ENCODE results near the gene CLDN24. TPM values are rescaled to one million over a fixed set of nuclear protein-coding genes. Genes with fewer than 3 reads are reported as not detected.
A peak's percentile ranks its signal among the peaks of the same experiment; 100 is the strongest.

Gene CLDN24
- polyA plus RNA-seq, 10 donors = not detected

- no peak for DNase-seq
These were observed 710 bp downstream of the CLDN24 start for GRCh38 chr4:183321516-183321915.

- DNase-seq = no peak
These were observed 1.1 kb downstream of the CLDN24 start for GRCh38 chr4:183321079-183321478.

DNA sequence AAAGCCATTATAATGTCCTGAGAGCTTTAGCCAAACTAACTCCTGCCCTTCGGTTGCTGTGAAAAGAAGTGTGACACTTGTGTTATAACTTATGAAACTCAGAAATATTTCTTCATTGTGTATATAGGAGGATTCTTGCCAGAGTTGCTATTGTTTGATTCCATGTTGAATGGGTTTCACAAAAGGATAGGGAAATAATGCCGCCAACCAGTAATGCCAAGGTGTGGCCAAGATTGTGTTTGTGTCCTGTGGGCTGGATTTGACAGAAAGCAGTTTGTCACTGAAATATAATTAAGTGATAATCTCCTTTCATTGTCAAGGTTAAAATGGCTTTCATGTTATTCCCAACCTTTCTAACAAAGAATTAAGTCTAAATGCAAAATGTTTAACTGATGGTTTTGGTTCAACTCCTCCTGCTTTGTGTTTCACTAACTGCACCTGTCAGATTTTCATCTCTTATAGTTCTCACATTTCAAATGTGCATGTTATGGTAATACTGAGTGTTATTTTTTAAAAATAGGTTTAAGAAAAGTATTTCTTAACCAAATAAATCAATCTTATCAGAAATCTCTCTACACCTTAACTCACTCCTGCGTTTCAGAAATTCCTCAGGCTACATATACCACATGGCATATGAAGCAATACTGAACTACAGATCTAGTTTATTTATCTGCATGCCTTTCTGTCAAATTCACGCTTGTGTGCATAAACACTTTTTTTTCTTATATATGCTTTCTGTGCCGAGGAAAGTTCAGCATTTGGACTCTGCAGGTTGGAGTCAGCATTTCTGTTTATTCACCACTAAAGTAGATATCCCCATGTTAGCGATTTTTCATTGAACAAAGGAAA lies 1.8 kb downstream of the CLDN24 start, which contains the start of gene CLDN22:
Gene CLDN22 (minus strand): TSS at position 66 of the 849 bp plus-strand sequence. CDS start 58 bp downstream, at position 8.
- DNase-seq = no peak

GRCh38 chr4:183318656-183319055 lies 3.6 kb downstream of the CLDN24 start:
- DNase-seq = no peak

- DNase-seq = no peak
These were observed 7.4 kb downstream of the CLDN24 start for GRCh38 chr4:183314806-183315205.

DNA sequence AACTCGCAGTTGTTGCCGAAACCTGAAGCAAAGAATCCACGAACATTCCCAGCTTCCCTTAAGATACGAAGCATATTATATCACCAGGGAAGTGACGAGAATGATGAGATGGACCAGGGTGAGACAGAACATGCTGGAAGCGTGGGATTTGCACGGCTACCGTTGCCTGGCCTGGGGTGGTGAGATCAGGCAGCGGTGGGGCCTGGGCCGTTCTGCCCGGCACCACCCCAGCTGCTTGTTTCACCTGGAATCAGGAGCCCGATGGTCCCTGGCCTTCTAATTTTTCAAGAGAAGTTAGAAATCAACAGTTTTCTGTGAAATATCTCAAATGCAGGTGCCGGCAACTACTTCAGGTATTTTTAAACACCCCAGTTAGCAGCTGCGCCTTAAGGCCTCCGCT lies 7.9 kb downstream of the CLDN24 start:
- DNase-seq = no peak

DNA sequence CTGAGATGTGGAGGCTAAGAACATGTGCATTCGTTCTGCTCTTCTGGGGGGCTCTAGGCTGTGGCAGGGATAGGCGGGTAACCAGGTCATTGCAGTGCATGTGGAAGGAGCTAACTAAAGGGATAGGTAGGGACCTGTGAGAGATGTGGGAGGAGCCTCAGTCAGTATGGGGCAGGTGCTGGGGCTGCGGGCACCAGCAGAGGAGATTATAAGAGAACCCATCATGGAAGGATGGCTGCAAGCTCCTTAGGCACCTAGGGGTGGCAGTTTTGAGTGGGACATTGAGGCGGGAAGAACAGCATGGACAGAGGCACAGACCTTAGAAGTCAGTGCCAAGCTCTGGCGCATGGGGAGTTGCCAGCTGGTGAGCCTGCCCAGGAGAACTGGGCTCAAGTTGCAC lies 9.4 kb downstream of the CLDN24 start:
- no peak for DNase-seq

DNA sequence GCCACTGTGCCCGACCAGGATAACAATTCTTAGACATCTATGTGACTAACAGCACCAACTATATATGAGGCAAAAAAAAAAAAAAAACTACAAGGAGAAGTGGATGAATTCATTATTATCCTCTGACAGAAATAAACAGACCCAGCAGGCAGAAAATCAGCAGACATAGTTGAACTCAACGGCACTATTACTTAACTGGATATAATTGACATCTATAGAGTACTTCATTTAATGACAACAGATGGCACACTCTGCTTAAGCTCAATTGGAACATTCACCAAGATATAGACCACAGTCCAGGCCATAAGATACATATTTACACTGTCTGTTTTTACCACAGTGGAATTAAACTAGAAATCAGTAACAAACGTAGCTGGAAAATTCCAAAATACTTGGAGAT lies 15.4 kb downstream of the CLDN24 start:
- DNase-seq = no peak

- DNase-seq = no peak
These were observed 17.7 kb downstream of the CLDN24 start for GRCh38 chr4:183304538-183304937.

- DNase-seq = no peak
These were observed 18.2 kb downstream of the CLDN24 start for GRCh38 chr4:183304067-183304466.

GRCh38 chr4:183303301-183303700 lies 18.9 kb downstream of the CLDN24 start:
- DNase-seq = no peak

- DNase-seq = peak in 2 of 3 donors; percentile 34 to 55
These were observed 21.6 kb downstream of the CLDN24 start for GRCh38 chr4:183300655-183301054.

DNA sequence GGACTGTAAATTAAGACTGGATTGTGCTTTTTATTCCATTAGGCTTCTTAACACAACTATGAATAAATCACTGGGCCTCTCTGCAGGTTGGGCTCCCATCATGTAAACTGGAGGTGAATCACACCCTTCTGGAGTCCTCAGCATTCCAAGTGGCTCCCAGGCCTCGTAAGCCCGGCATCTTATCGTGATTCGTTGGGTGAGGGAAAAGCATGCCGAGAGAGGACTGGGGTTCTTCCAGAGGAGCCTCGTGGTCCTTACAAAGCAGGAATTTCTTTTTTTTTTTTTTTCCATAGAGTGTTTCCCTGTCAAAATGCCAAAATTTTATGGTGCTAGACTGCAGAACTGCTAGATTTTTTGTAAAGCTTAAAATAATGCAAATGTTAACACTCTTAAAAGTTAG lies 22.2 kb downstream of the CLDN24 start:
- peak; percentile 9 to 36 (median 15) for DNase-seq

DNA sequence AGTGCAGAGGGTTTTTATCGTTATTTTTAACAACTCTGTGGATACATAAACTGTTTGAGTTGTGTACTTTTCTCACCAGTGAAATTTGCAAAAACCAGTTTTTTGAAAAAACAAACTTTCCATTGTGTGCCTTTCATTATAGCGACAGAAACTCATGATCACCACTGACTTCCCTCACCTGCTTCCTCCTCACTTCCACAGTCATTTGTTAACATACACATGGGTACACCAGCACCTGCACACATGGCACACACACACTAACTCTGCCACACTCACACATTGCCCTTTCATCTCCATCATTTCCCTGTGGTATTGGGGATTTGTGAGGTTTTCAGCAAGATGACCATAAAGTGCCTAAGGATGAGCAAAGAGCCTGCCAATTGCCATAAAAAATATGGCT lies 22.8 kb downstream of the CLDN24 start:
- DNase-seq = peak in 1 of 3 donors; percentile 17

- DNase-seq = no peak
These were observed 24.6 kb downstream of the CLDN24 start for GRCh38 chr4:183297675-183298074.

DNA sequence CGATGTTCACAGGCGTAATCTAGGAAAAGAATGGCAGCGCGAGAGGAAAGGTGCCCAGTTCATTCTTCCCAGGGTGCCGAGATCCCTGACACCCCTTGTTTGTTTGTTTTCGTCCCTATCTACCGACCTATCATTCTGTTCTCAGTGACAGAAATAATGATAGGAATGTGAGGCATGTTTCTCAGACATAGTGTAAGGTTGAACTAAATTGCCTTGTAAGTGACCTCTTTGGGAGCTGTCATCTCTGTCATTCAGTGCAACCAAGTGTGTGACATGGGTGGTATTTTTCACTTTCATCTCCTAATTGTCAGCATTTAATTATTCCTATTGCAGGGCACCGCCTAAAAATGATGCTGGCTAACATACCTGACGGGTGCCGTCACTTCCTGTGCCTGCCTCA lies 26.5 kb downstream of the CLDN24 start:
- DNase-seq = no peak

DNA sequence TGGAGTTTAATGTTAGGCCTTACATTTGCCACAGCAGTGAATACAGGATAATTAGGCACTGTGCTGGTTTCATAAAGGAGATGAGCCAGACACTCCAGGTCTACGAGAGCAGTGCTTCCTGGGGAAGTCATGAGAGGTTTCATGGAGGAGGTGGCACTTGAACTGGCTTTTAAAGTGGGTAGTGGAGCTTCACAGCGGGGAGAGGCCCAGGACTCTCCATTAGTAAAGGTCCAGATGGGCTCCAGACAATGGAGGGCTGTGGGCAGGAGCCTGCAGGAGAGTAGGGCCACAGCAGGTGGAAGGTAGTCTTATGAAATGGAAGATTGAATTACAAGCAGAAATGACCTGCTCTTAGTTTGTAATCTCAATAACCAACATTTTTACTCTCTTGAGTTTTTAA lies 31.2 kb downstream of the CLDN24 start:
- no peak for DNase-seq

DNA sequence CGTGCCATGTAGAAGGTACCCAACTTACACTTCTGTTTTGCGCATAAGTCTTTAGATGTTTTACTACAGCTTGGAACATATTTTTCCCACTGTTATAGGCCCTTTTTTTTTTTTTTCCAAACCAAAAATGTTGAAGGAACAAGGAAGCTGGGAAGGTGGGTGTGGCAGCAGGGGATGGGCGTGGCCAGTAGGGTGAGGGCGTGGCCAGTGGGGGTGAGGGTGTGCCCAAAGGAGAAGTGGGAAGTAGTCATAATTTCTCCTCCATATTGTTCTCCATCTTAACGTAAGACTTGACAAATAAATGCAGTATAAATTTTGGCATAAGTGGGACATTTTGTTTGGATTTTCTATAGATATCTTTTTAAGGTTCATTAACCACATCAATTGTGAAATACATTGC lies 32.5 kb downstream of the CLDN24 start:
- no peak for DNase-seq

DNA sequence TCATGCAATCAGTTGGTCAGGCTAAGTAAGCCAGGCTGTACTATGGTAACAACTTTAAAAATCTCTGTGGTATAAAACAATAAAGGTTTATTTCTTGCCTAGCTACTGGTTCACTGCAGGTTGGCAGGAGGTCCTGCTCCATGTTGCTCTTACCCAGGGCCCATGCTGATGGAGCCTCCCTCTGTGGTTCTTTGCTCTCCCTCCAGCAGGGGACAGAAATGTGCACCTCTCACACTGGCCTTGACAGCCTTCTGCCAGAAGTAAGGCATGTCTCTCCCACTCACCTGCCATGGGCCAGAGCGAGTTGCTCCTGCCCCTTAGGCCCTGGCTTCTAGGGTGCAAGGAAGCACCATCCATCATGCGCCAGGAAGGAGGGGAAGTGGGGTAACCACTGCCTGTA lies 33.3 kb downstream of the CLDN24 start:
- DNase-seq = no peak

GRCh38 chr4:183287677-183288076 lies 34.5 kb downstream of the CLDN24 start:
- no peak for DNase-seq

- DNase-seq = no peak
These were observed 34.9 kb downstream of the CLDN24 start for GRCh38 chr4:183287309-183287659.

- no peak for DNase-seq
These were observed 35.5 kb downstream of the CLDN24 start for GRCh38 chr4:183286590-183287308.

DNA sequence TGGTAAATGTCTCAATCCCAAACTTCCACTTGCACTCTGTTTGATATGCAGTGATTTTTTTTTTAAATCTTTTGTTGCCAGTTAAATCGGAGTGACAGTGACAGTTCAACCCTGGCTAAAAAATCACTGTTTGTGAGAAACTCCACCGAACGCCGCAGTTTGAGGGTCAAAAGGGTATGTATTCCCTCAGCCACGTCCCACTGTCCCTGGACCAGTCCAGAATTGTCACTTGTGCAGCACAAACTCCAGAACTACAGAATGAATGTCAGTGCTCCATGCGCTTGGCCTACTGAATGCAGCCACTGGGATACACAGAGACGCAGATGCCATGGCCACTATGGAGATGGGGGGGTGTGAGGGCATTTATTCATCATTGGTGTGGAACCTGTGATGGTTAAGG lies 36.3 kb downstream of the CLDN24 start:
- no peak for DNase-seq
